ENCODE results near the gene RNF213.
"Not testable (repeated sequence)": the region's sequence is repeated elsewhere in the genome, so short reads cannot be mapped to it uniquely, and the experiment has no call there.

DNA sequence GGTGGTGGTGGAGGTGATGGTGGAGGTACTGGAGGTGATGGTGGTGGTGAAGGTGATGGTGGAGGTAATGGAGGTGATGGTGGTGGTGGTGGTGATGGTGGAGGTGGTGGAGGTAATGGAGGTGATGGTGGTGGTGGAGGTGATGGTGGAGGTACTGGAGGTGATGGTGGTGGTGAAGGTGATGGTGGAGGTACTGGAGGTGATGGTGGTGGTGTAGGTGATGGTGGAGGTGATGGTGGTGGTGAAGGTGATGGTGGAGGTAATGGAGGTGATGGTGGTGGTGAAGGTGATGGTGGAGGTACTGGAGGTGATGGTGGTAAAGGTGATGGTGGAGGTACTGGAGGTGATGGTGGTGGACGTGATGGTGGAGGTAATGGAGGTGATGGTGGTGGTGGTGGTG, 53.3 kb downstream of the RNF213 start:
- TF ChIP-seq POLR2AphosphoS5, POLR2A (IDR thresholded peaks at IDR 0.05): not testable (repeated sequence)
